ENCODE data around the gene RASSF8.

- TF ChIP-seq CTCF (IDR thresholded peaks at IDR 0.05): no peak
- TF ChIP-seq POLR2AphosphoS5 (IDR thresholded peaks at IDR 0.05): no peak
- TF ChIP-seq POLR2A (IDR thresholded peaks at IDR 0.05; ENCODE audit: low read depth): no peak
Observed at GRCh38 chr12:25949343-25949742, 9.1 kb upstream of the RASSF8 start.

All from esophagus muscularis mucosa (tissue), 3 donors.